G401 (cell line): ENCODE measurements around the gene G6PC1. TPM values are rescaled to one million over a fixed set of nuclear protein-coding genes. Genes with fewer than 3 reads are reported as not detected.
"Not testable (repeated sequence)": the region's sequence is repeated elsewhere in the genome, so short reads cannot be mapped to it uniquely, and the experiment has no call there.

Experiments used
- DNase-seq: peaks from one replicate; pipeline ENCODE4 v3.0.0-alpha.2; 2015; ENCODE audit warnings: low spot score
- in situ Hi-C: cut with HindIII; loops from 2 replicates; pipeline ENCODE4 v1.10.0; 2016; ENCODE audit warnings: low sequenced_read_pairs, mixed read lengths
- total RNA-seq: library from RNA; depleted of rRNA; stranded (reverse); fragments of >200 nt; shearing (Covaris generic); gene quantifications from 2 replicates; pipeline ENCODE4 v1.2.3, GENCODE V29; 2014; rRNA removed

G6PC1 gene
- total RNA-seq, 1 experiment from 2014 or later: not detected

DNA sequence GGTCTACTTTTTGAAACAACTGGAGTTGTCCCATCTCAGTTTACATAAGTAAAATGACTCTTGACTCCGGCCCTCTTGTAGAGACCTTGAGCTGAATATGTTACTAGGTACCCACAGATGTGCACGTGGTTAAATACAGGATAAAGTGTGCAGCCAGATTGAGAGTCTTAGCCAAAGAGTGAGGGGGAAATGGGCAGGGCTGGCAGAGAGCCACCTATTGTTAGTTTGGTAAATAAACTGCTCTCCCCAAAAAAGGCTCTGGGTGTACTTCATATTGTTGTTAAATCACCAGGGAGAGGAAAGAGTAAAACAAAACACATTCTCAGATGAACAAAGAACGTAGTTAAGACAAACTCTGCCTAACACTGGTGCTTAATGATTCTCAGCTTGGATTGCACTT is 20.3 kb downstream of the G6PC1 start:
- no peak for DNase-seq
- in situ Hi-C loops: no loop called here

- DNase-seq: no peak
- in situ Hi-C loops: no loop called here
These were observed 21.7 kb downstream of the G6PC1 start for GRCh38 chr17:42922294-42922693.

- in situ Hi-C loops, DNase-seq: not testable (repeated sequence)
These were observed 22.9 kb downstream of the G6PC1 start for GRCh38 chr17:42923472-42923871.

DNA sequence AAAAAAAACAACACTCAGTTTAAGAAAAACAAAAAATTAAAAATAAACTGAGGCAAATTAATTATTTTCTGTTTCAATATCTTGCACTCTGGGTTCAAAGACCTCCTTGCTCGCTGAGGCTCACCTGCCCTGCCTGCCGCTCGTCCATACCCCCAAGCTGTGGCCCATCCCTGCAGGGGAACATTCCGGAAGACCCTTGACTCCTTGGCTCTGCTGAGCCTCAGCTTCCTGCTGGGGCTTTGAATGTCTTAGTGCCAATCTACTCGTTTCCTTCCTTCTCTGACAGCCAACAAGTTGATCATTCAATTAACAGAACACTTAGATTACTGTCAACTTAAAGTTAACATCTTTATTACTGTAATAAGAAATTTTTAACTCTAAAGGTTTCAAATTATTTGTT is 24.3 kb downstream of the G6PC1 start:
- DNase-seq: no peak
- in situ Hi-C loops: no loop called here

GRCh38 chr17:42928714-42929496 is 28.3 kb downstream of the G6PC1 start:
- in situ Hi-C loops: no loop called here
- DNase-seq: peak; percentile 32

DNA sequence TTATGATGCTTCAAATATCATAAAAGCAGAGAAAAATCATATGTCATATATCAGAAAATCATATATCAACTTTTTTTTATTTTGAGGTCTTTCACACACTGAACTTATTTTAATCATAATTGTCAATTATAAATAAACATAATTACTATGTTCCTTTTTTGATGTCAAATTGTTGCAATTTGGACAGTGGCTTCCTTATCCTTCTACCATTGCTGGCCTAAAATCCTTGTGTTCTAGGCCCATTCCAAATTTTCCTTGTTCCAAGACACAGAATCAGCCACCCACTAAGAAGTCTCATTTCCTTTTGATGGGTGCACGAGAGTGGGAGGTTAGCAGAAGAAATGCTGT is 28.9 kb downstream of the G6PC1 start:
- in situ Hi-C loops: no loop called here

DNA sequence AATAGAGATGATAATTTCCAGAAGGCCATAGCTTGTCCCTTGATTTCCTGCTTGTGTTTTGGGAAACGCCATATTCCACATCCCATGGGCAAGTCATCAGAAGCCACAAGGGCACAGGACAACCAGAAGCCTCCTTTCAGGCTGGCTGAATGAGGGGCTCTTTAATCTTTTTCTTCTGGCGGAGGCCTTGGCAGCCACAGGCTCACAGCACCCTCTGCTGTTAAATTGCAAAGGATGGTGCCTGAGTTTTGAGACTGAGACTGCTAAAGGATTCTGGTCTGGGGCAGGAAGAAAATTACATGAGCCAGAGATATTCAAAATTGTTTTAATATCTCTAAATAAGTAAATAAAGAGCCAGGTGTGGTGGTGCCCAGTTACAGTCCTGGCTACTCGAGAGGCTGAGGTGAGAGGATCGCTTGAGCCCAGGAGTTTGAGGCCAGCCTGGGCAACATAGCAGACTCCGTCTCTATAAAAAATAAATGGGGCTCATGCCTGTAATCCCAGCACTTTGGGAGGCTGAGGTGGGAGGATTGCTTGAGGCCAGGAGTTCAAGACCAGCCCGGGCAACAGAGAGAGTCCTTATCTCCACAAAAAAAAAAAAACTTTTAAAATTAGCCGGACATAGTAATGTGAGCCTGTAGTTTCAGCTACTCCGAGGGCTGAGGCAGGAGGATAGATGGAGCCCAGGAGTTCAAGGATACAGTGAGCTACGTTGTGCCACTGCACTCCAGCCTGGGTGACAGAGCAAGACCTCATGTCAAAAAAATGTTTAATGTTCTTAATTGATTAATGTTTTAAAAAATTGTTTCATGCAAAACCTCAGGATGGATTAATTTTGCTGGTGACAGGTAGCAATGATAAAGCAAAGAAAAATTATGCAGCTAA is 37.4 kb downstream of the G6PC1 start:
- in situ Hi-C loops: no loop called here
- DNase-seq: peak; percentile 37

More for the DNA sequence above, 28.9 kb downstream of the G6PC1 start:
- DNase-seq: no peak

GRCh38 chr17:42944211-42944610 is 43.6 kb downstream of the G6PC1 start:
- no peak for DNase-seq
- in situ Hi-C loops: no loop called here

- no peak for DNase-seq
- in situ Hi-C loops: no loop called here
These were observed 46.2 kb downstream of the G6PC1 start for GRCh38 chr17:42946812-42947211.

- no peak for DNase-seq
- in situ Hi-C loops: no loop called here
These were observed 49.6 kb downstream of the G6PC1 start for GRCh38 chr17:42950044-42950783.

Other genes with a start within 250 kb of the G6PC1 start
- 1.1 and 3.2 TPM in 2 replicates for gene TUBG2, start 241.5 kb upstream of the G6PC1 start, total RNA-seq
- gene PLEKHH3, start 223.8 kb upstream of the G6PC1 start, total RNA-seq: 46.1 and 51.0 TPM in 2 replicates
- 20.1 and 24.2 TPM in 2 replicates for gene CCR10, start 219.0 kb upstream of the G6PC1 start, total RNA-seq
- 11.4 and 13.3 TPM in 2 replicates for gene CNTNAP1, start 218.3 kb upstream of the G6PC1 start, total RNA-seq
- 10.0 and 14.7 TPM in 2 replicates for gene EZH1, start 155.8 kb upstream of the G6PC1 start, total RNA-seq
- gene RAMP2, start 139.6 kb upstream of the G6PC1 start, total RNA-seq: 0.51 and 1.5 TPM in 2 replicates
- 150 and 199 TPM in 2 replicates for gene VPS25, start 127.3 kb upstream of the G6PC1 start, total RNA-seq
- gene WNK4, start 120.2 kb upstream of the G6PC1 start, total RNA-seq: not detected in 2 replicates
- gene COA3, start 102.1 kb upstream of the G6PC1 start, total RNA-seq: 53.7 and 75.4 TPM in 2 replicates
- 0.18 TPM in 1 of 2 replicates, not detected in the other for gene CNTD1, start 101.9 kb upstream of the G6PC1 start, total RNA-seq
- 71.6 and 109 TPM in 2 replicates for gene BECN1, start 76.5 kb upstream of the G6PC1 start, total RNA-seq
- gene PSME3, start 67.4 kb upstream of the G6PC1 start, total RNA-seq: 53.6 and 116 TPM in 2 replicates
- gene AOC2, start 56.2 kb upstream of the G6PC1 start, total RNA-seq: not detected in 2 replicates
- 0.78 TPM in 1 of 2 replicates, not detected in the other for gene AOC3, start 49.6 kb upstream of the G6PC1 start, total RNA-seq
- gene AARSD1, start 63.7 kb downstream of the G6PC1 start, total RNA-seq: 15.3 and 42.3 TPM in 2 replicates
- gene PTGES3L, start 79.3 kb downstream of the G6PC1 start, total RNA-seq: not detected in 2 replicates
- gene RUNDC1, start 79.8 kb downstream of the G6PC1 start, total RNA-seq: 7.2 and 9.5 TPM in 2 replicates
- 1,864 and 2,481 TPM in 2 replicates for gene RPL27, start 97.6 kb downstream of the G6PC1 start, total RNA-seq
- 34.8 and 41.6 TPM in 2 replicates for gene IFI35, start 106.0 kb downstream of the G6PC1 start, total RNA-seq
- gene VAT1, start 121.6 kb downstream of the G6PC1 start, total RNA-seq: 307 and 355 TPM in 2 replicates
- 10.4 and 10.9 TPM in 2 replicates for gene RND2, start 124.4 kb downstream of the G6PC1 start, total RNA-seq
- gene BRCA1, start 224.6 kb downstream of the G6PC1 start, total RNA-seq: 22.8 and 53.3 TPM in 2 replicates